ENCODE data around the gene SP140. TPM values are rescaled to one million over a fixed set of nuclear protein-coding genes. Genes with fewer than 3 reads are reported as not detected.
A peak's percentile ranks its signal among the peaks of the same experiment; 100 is the strongest.

Gene SP140
- total RNA-seq, 2 experiments from 2014 or later = 51.2 to 55.1 TPM

DNA sequence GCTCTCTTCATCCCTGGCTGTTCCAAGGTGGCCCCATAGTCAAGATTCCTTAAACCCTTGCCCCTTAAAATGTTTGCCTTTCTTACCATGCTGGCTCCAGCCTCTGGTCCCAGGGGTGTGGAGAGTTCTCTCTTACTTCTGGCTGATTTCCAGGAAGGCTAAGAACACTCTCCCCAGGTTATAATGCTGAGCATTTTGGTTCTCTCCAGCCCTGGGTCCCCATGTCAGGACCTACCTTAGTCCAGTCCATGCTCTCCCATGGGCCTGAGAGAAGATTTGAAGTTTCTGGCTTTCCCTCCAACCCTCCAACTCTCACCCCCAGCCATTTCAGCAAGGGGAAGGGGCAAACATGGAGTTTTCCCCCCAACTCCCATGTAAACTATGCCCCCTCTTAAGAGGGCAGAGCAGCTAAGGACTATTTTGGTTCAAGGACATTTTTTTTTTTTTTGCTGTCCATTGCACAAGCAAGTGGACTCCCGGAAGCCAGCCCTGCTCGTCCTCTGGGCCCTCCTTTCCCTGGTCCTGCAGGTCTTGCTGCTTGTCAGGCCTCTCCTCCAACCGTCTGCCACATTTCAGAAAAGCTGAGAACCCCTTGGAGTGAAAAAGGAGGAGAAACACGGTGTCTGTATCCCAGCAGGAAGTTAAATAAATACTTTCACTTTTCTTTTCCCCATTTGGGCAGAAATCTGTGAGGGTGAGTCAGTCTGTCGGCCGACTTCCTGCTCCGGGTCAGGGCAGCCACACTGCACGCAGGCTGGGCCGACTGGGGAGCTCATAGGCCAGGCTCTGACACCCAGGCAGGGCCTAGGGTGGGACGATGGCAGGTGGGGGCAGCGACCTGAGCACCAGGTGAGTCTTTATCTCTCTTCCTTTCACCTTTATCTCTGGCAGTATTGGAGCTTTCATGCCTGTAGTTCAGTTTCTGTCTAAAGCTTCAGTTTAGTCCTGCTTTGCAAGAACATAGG, 101.2 kb downstream of the SP140 start, which contains the start of gene SP140L:
Gene SP140L (plus strand): TSS at position 741 of the 965 bp plus-strand sequence. CDS start 77 bp downstream, at position 818.
- Histone ChIP-seq H3K36me3 (ENCODE audit: insufficient read depth, low read length) (peaks cover 12% of the 10 kb centered on the region), H3K27ac (ENCODE audit: low read depth in 1 of 2, low read length in 2 of 2) (peak within 1 kb of the TSS; percentile 89 to 92), H3K9me3 (ENCODE audit: control insufficient read depth in 1 of 2, insufficient read depth in 1 of 2, low read length in 2 of 2) (peaks cover 0 to 8% of the 10 kb centered on the region in 2 experiments), H3K27me3 (ENCODE audit: control insufficient read depth in 1 of 2, insufficient read depth in 2 of 2, low read length in 2 of 2) (no peaks in the 10 kb centered on the region), H3K4me1 (ENCODE audit: insufficient read depth, low read length) (peaks cover 45% of the 10 kb centered on the region), H3K4me3 (ENCODE audit: low read length) (peak within 1 kb of the TSS; percentile 70)
- Mint-ChIP-seq H3K4me3 (peak within 1 kb of the TSS; percentile 90), H3K27me3 (no peaks in the 10 kb centered on the region), H3K4me1 (ENCODE audit: low read depth) (peaks cover 85% of the 10 kb centered on the region), H3K9me3 (no peaks in the 10 kb centered on the region), H3K27ac (peak within 1 kb of the TSS; percentile 98), H3K36me3 (ENCODE audit: low read depth) (peaks cover 38% of the 10 kb centered on the region)
- ATAC-seq (ENCODE audit: poor library complexity) = peak; percentile 99
- ChIA-PET CTCF (interaction anchor here (0.8 to 1.5 kb wide), 4 partner anchors 8 to 22 kb away, joined by 3 to 4 read pairs (median 4); no protein-coding TSS in a partner anchor), POLR2A (interaction anchor here (0.7 to 4.0 kb wide), 24 partner anchors 9 to 404 kb away, joined by 3 to 44 read pairs (median 4); partner anchors contain the start of genes FBXO36, SP100, SP110 and SP140)
- intact Hi-C loops (cut with DNase I, micrococcal nuclease) = loop anchor here (1.0 to 5.0 kb wide), 3 partner anchors 7 to 108 kb away; partner anchors contain the start of gene SP110 (in 2 of the 2)
- DNase-seq = peak; percentile 63 to 91 (median 77)
- TF ChIP-seq, protein P1, sequence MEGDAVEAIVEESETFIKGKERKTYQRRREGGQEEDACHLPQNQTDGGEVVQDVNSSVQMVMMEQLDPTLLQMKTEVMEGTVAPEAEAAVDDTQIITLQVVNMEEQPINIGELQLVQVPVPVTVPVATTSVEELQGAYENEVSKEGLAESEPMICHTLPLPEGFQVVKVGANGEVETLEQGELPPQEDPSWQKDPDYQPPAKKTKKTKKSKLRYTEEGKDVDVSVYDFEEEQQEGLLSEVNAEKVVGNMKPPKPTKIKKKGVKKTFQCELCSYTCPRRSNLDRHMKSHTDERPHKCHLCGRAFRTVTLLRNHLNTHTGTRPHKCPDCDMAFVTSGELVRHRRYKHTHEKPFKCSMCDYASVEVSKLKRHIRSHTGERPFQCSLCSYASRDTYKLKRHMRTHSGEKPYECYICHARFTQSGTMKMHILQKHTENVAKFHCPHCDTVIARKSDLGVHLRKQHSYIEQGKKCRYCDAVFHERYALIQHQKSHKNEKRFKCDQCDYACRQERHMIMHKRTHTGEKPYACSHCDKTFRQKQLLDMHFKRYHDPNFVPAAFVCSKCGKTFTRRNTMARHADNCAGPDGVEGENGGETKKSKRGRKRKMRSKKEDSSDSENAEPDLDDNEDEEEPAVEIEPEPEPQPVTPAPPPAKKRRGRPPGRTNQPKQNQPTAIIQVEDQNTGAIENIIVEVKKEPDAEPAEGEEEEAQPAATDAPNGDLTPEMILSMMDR (IDR thresholded peaks at IDR 0.05) = no peak

DNA sequence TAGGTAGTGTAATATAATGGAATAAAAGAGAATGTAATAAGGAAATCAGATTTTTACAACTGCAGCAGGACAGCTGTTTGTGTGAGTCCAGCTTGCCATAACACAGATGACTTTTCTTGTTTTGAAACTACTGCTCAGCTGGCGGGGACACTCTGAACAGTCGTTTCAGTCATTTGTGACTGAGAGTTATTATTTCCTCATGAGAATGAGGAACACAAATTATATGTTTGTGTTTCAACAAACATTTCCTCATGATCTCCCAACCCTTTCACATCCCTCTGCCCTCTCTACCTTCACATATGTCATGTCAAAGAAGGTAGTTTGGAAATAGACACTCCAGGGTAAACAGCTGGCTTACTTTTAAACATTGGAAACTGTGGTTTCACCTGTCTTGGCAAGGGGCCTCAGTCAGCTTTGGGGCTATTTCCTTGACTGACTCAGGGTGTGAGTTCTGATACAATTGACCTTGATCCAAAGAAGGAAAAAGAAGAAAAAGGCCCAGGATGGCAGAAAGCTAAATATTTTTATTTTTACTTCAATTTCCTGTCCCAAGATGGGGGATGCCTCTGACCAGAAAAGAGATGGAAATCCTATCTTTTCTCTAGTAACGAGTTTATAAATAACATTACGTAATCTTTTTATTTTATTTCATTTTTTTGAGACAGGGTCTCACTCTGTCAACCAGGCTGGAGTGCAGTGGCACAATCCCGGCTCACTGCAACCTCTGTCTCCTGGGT, 102.0 kb downstream of the SP140 start:
- H3K4me1 ChIP-seq (ENCODE audit: insufficient read depth, low read length) = peaks cover 39% of the 10 kb centered on the region
- DNase-seq = peak in 3 of 14 experiments; percentile 34 to 49 (median 45)
- Mint-ChIP-seq H3K9me3 (no peaks in the 10 kb centered on the region), H3K36me3 (ENCODE audit: low read depth) (peaks cover 47% of the 10 kb centered on the region), H3K27me3 (no peaks in the 10 kb centered on the region), H3K4me3 (peak overlapping the region; percentile 90), H3K27ac (peak overlapping the region; percentile 98), H3K4me1 (ENCODE audit: low read depth) (peaks cover 85% of the 10 kb centered on the region)
- H3K36me3 ChIP-seq (ENCODE audit: insufficient read depth, low read length) = peaks cover 16% of the 10 kb centered on the region
- TF ChIP-seq, protein P1 (IDR thresholded peaks at IDR 0.05) = no peak
- ChIA-PET POLR2A (interaction anchor here (0.7 to 4.0 kb wide), 25 partner anchors 8 to 405 kb away, joined by 3 to 44 read pairs (median 4); partner anchors contain the start of genes FBXO36, SP100, SP110 and SP140), CTCF (interaction anchor here (0.8 to 1.9 kb wide), 5 partner anchors 8 to 21 kb away, joined by 3 to 6 read pairs (median 4); no protein-coding TSS in a partner anchor)
- H3K27ac ChIP-seq (ENCODE audit: low read depth in 1 of 2, low read length in 2 of 2) = peak overlapping the region; percentile 89 to 92
- intact Hi-C loops (cut with DNase I, micrococcal nuclease) = loop anchor here (1.0 to 5.0 kb wide), 3 partner anchors 8 to 109 kb away; partner anchors contain the start of gene SP110 (in 2 of the 2)
- ATAC-seq (ENCODE audit: poor library complexity) = no peak
- H3K9me3 ChIP-seq (ENCODE audit: control insufficient read depth in 1 of 2, insufficient read depth in 1 of 2, low read length in 2 of 2) = peaks cover 0 to 8% of the 10 kb centered on the region in 2 experiments
- no peaks in the 10 kb centered on the region for H3K27me3 ChIP-seq (ENCODE audit: control insufficient read depth in 1 of 2, insufficient read depth in 2 of 2, low read length in 2 of 2)
- H3K4me3 ChIP-seq (ENCODE audit: low read length) = peak overlapping the region; percentile 70

DNA sequence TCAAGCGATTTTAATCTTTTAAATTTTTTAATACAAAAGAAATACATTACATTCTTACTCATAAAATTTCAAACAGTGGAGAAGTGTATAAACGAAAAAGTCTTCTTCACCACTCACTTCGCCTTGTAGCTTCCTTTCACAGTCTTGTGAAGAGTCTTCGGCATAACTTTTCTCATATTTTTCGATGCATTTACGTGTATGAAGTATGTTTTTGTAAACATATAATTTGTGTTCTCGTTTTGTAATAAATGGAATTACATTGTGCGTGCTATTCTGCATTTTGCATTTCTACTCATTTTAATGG, 102.6 kb downstream of the SP140 start:
- no peaks in the 10 kb centered on the region for H3K9me3 Mint-ChIP-seq
- ATAC-seq (ENCODE audit: poor library complexity) = no peak
- intact Hi-C loops (cut with DNase I, micrococcal nuclease) = loop anchor here in 1 of 2 experiments (5.0 kb wide), 1 partner anchor 34 kb away; no protein-coding TSS in a partner anchor
- CTCF ChIA-PET = interaction anchor here (1.5 to 1.9 kb wide), 2 partner anchors 9 to 11 kb away, joined by 4 to 6 read pairs; no protein-coding TSS in a partner anchor
- peaks cover 0 to 5% of the 10 kb centered on the region in 2 experiments for H3K9me3 ChIP-seq (ENCODE audit: control insufficient read depth in 1 of 2, insufficient read depth in 1 of 2, low read length in 2 of 2)
- H3K36me3 ChIP-seq (ENCODE audit: insufficient read depth, low read length) = peaks cover 18% of the 10 kb centered on the region
- H3K4me1 Mint-ChIP-seq (ENCODE audit: low read depth) = peaks cover 88% of the 10 kb centered on the region
- H3K36me3 Mint-ChIP-seq (ENCODE audit: low read depth) = peaks cover 52% of the 10 kb centered on the region
- H3K4me3 ChIP-seq (ENCODE audit: low read length) = peak overlapping the region; percentile 70
- peaks cover 33% of the 10 kb centered on the region for H3K4me1 ChIP-seq (ENCODE audit: insufficient read depth, low read length)
- no peaks in the 10 kb centered on the region for H3K27me3 ChIP-seq (ENCODE audit: control insufficient read depth in 1 of 2, insufficient read depth in 2 of 2, low read length in 2 of 2)
- POLR2A ChIA-PET = interaction anchor here (1.0 to 4.0 kb wide), 11 partner anchors 10 to 334 kb away, joined by 3 to 44 read pairs (median 6); partner anchors contain the start of genes SP100 and SP110
- H3K27ac Mint-ChIP-seq = peak overlapping the region; percentile 98
- no peak for DNase-seq
- H3K27ac ChIP-seq (ENCODE audit: low read depth in 1 of 2, low read length in 2 of 2) = peak overlapping the region in 1 of 2 donors; percentile 89
- H3K4me3 Mint-ChIP-seq = peak overlapping the region; percentile 86
- no peaks in the 10 kb centered on the region for H3K27me3 Mint-ChIP-seq
- TF ChIP-seq, protein P1 (IDR thresholded peaks at IDR 0.05) = no peak
